HG02938 (cell line): ENCODE results near the gene CHP1.
"Not testable (repeated sequence)": the region's sequence is repeated elsewhere in the genome, so short reads cannot be mapped to it uniquely, and the experiment has no call there.

ENCODE experiments used
- ATAC-seq: cut with Tn5 transposase; IDR thresholded peaks from one replicate; pipeline ENCODE4 v1.9.1; 2021; ENCODE audit warnings: mild to moderate bottlenecking, moderate library complexity; ENCODE audit not compliant: unreplicated experiment

The CHP1 gene

DNA sequence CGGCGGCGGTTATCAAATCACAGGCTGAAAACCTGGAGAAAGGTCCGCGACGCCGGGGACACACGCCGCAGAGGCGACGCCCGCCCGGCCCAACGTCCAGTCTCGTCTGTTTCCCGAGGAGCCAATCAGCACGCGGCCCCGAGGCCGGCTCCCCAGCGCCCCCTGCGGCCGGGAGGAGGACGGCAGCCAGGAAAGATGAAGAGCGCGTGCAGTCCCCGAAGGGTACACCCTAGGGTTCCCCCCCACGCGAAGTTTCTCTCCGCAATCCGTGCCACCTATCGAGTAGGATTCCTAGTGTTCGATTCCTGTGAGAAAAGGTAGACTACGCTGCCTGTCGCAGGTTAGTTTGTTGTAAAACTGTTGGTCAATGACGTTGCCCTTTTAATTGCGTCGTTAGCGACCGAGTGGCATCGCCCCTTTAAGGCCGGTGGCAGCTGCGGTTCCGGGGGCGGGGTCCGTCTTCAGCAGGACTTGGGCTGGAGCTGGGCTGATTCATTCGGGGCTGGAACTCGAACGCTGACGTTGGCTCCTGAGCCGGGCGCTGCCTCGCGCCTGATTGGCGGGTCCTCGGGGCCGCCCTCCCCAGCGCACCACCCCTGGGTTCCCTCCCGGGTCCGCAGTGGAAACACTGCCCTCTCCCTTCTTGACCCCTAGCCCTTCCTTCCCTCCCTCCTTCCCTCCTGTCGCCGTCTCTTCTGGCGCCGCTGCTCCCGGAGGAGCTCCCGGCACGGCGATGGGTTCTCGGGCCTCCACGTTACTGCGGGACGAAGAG lies at the start of gene CHP1, which contains the start of gene EXD1:
CHP1 (plus strand) TSS at position 619 of the 772 bp plus-strand sequence; CDS start at position 734, 115 bp downstream.
EXD1 (minus strand) TSS at position 108 of the 772 bp plus-strand sequence. CDS start 4,182 bp downstream, outside the sequence.
- ATAC-seq: peak; percentile 93

DNA sequence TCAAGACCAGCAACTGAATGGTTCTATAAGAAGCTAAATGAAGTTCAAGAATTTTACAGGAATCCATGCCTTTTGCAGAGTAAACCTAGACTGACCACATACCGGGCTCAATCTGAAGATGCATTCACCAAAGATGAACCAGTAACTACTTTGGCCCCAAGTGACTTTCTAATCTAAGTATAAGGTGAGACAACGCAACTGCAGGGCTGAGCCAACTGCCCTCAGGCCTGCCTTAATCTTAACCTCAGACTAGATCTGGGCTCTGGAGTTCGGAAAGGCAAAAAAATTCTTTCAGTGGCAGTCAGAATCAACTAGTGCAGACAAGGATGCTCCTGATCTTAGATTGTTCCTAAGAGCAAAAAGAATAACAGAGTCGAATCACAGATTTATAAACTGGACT lies 48.8 kb upstream of the CHP1 start:
- ATAC-seq: no peak

DNA sequence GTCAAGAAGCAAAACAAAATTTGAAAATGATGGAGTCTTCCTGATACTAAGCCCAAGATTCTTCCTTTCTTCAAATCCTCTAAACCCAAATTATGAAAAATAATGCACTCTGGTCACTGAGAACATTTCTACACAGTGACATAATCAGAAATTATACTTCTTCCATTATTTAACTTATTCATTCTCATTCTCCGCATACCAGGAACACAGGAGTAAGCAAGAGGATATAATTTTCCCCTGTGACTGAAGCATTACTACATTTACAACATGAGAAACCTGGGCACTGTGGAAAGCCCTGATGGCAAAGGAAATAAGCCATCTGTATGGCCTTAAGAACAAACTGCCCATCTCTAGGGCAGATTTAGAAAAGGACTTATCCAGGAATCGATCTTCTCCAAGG lies 47.5 kb upstream of the CHP1 start:
- ATAC-seq: no peak

DNA sequence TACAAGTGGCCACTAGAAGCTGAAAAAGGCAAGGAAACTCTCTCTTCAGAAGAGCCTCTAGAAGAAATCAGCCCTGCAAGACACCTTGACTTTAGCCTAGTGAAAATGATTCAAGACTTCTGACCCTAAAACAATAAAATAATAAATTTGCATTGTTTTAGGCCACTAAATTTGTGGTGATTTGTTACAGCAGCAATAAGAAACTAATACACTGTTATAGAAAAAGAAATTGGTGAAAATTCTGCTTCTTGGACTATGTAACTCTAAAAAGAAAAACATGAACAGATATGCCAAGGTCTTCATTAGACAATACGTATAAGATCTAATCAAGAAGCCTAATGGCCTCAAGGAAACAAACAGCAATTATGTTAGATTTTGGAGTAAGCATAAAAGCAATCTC lies 36.6 kb upstream of the CHP1 start:
- ATAC-seq: no peak

DNA sequence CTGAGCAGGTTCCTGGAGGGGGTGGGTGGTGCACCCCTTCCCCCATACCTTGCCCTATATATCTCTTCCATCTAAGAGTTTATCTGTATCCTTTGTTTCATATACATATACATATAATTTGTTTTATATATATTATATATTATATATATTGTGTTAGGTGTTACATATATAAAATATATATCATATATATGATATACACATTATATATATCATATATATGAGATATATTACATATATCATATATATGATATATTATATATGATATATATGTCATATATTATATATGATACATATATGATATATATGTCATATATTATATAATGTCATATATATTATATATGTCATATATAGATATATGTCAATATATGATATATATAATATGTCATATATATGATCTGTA lies 31.6 kb upstream of the CHP1 start:
- ATAC-seq: no peak

DNA sequence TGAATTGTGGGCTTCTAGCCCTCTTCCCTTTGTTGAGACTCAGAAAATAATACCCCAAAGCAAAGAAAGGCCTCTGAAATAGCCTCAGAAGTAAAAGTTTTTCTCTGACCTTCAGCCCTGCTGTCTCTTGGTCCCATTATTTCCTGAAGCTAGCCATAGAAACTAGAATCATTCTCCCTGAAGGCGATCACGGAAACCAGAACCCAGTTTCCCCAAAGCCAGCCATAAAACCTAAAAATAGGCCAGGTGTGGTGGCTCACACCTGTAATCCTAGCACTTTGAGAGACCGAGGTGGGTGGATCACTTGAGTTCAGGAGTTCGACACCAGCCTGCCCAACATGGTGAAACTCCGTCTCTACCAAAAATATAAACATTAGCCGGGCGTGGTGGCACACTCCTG lies 27.7 kb upstream of the CHP1 start:
- ATAC-seq: no peak

DNA sequence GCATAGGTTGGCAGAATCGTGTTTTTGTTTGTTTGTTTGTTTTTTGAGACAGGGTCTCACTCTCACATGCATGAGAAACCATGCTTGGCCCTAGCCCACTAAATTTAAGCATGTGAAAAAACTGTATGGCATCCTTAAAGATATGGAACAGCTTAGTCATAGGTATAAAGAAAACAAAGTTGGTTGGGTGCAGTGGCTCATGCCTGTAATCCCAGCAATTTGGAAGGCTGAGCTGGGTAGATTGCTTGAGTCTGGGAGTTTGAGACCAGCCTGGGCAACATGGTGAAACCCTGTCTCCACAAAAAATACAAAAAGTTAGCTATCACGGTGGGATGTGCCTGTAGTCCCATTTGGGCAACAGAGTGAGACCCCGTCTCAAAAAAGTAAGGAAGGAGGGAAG lies 25.8 kb upstream of the CHP1 start:
- ATAC-seq: no peak

DNA sequence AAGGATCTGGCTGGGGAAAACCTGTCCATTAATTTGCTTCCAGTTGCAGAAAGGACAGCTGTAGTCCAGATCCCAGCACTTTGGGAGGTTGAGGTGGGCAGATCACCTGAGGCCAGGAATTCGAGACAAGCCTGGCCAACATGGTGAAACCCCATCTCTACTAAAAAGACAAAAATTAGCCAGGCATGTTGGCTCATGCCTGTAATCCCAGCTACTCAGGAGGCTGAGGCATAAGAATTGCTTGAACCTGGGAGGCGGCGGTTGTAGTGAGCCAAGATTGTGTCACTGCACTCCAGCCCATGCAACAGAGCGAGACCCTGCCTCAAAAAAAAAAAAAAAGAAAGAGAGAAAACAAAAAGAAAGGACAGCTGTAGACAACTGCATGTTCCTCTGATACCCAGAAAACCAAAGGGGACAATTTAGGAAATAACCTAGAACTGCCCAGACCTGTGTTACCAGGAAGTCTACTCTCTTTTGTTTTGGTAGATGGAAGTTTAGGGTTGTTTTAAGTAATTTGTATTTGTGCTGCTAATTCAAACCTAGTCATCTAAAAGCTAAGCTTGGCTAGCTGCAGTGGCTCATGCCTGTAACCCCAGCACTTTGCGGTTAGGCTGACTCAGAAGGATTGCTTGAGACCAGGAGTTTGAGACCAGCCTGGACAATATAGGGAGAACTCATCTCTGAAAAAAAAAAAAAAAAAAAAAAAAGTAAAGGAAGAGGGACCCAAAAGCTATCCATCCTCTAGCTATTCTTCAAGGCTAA lies 23.2 kb upstream of the CHP1 start:
- no peak for ATAC-seq

DNA sequence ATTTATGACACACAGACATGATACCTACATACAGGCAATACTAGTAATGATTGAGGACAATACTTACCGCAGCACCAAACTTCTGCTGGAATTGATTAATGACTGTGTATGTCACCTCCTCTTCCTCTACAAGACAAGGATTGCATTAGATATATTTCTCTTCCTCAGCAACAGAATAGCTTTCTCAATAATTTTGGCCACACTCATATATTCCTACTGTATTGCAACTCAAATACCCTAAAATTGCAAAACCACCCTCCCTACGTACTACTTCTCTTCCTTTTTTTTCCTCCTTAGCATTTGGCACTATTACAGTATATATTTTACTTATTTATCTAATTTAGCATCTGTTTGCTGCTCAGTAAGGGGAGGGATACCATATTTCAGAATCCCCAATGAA lies 15.4 kb upstream of the CHP1 start:
- no peak for ATAC-seq

DNA sequence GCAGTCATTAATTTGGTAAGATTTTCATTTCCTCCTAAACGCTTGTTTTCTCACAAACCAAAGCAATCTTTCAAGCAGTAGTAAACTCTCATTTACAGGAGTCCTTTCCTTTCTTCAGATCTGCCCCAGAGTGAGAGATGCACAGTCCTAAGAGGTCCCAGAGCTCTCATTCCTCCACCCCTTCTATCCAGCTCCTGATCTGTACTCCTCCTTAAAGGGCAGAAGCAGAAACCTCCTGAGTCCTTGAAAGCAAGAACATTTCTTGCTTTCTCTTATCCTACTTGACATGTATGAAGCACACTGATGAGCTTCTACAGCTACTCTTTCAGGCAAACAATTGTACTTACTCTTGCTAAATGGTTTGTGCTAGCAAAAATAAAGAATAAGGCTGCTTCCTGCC lies 12.2 kb upstream of the CHP1 start:
- ATAC-seq: no peak

DNA sequence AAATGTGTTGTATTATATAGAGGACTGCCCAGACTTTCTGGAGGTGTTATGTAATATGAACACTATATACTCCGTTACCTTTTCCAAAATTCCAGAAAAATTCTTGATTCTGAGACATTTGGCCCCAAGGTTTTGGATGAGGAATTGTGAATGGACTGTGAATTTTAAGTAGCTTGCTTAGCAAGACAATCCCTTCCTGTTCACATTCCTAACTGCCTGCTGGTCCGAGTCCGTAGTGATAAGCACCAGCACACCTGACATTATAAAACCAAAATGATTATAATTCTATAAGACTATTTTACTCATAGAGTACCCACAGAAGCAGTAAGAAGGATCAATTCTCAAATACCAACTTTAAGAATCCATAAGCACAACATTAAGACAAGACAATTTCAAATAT lies 11.7 kb upstream of the CHP1 start:
- ATAC-seq: no peak

DNA sequence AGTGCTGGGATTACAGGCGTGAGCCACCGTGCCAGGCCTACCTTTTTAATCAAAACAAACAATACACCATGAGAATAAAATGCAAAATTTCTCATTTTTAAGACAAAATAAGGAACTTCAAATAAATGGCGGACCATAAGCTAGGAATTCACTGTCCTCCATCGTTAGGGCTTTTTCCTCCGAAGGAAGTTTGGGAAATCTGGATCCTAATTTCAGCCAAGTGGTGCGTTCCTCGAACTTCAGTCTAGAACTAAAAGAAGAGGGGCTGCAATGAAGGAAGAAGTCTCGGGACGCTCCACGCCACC lies 771 bp upstream of the CHP1 start:
- ATAC-seq: no peak

DNA sequence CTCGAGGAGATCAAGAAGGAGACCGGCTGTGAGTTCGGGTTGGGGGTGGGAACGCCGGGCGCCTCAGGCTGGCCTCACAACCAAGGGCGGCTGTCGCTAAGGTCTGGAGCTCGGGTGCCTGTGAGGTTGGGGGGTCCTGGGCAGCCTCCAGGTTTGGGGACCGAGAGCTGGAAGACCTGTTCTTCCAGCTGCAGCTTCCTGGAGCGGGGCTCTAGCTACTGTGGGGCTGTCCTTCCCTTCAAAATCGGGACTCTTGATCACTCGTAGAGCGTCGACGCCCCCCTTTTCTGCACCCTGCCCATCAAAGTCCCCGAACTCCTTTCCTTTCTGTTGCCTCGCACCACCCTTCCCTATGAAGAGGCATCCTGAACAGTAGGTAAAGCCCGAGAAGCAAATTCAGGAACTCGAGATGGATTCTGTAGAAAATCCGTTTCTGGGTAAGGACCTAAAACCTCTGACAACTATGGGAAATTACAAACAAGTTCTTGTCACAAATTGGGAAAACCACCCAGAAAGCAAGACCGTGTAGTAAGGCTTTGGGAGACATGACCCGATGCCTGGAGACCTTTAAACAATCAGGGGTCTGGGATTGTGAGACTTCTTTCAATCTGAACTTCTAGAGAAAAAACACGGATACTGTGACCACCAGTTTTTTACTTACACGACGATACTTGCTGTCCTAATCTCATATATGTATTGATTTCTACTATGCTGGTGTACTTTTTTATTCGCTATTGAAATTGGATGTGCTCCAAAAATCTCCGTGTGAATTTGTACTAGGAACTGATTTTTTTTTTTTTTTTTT lies 556 bp downstream of the CHP1 start:
- ATAC-seq: peak; percentile 35

DNA sequence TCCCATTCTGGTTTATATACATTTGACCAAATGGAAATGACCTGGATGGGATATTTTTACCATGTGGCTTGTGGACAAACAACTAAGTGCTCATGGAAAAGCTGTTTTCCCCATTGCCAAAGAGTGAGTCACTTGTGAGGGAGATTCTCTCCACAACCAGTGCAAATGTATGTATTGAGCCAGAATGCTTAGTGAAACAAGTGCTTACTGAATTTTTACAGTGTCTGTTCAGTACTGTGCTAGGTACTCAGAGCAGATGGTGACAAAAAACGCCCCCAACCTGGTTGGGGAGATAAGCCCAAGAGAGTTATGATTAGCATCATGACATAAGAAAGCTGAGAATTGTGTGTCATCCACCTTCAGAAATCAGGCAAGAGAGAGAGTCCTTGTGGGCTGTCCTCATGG lies 2.3 kb downstream of the CHP1 start:
- ATAC-seq: no peak

DNA sequence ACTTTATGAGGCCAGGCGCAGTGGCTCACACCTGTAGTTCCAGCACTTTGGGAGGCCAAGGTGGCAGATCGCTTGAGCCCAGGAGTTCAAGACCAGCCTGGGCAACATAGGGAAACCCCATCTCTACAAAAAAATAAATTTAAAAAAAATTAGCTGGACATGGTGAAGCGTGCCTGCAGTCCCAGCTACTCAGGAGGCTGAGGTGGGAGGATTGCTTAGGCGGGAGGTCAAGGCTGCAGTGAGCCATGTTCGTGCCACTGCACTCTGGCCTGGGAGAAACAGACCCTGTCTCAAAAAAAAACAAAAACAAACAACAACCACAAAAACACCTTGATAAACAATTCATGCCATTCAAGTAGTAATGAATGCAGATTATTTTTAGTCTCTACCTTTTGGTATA lies 4.2 kb downstream of the CHP1 start:
- ATAC-seq: not testable (repeated sequence)

DNA sequence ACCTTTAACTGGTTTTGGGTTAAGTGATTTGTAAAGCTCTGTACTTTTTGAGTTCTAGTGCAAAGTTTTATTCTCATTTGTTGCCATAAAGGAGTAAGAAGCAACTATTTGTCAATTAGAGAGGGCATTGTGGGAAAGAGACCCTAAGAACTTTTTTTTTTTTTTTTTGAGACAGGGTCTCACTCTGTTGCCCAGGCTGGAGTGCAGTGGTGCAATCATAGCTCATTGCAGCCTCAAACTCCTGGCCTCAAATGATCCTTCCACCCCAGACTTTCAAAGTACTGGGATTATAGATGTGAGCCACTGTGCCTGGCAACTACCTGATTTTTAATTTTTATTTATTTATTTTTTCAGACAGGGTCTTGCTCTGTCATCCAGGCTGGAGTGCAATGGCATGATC lies 4.9 kb downstream of the CHP1 start:
- no peak for ATAC-seq

DNA sequence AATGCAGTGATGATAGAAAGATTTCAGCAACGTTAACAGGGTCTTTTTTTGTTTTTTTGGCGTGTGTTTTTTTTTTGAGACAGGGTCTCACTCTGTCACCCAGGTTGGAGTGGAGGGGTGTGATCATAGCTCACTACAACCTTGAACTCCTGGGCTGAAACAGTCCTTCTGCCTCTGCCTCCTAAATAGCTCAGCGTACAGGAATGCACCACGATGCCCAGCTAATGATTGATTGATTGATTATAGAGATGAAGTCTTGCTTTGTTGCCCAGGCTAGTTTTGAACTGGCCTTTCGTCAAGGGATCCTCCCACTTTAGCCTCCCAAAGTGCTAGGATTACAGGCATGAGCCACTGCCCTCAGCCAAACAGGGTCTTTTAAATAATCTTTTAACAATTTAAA lies 7.0 kb downstream of the CHP1 start:
- no peak for ATAC-seq

DNA sequence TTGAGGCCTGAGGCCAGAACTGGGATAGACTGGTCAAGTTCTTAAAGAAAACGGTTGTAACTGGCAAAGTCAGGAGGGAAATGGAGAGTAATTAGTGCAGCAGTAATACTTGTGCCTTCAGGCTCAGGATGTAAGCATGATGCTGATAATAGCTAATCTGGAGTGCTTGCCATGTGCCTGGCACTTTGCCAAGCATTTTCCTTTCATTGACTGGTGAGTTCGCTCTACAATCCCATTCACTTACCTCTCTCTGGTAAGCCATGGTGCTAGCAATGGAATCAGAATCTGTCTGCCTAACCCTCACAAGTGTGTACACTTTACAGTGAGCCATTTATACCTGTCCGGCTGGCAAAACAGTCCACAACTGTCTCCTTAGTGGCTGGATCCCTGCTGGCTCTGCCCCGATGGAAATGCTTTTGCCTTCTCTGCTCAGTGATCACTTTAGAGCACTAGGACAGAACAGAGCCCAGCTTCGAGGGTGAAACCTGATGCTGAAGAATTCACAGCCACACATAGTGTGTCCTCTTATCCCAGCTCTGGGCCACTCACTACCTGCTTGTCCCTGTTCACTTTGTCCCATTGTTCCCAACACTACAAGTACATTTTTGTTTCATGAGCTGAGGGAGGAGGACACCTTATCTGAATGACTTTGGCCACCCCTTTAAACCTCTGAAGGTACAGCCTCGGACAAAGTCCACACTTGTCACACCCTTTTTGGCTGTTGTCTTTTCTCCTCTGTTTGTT lies 10.3 kb downstream of the CHP1 start:
- ATAC-seq: no peak

DNA sequence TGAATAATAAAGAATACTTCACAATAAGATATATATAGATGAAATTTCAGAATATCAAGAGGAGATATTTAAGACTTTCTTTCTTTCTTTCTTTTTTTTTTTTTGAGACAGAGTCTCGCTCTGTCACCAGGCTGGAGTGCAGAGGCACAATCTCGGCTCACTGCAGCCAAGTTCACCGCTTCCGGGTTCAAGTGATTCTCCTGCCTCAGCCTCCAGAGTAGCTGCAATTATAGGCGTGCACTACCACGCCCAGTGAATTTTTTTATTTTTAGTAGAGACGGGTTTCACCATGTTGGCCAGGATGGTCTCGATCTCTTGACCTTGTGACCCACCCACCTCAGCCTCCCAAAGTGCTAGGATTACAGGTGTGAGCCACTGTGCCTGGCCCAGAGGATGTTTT lies 19.7 kb downstream of the CHP1 start:
- ATAC-seq: not testable (repeated sequence)

DNA sequence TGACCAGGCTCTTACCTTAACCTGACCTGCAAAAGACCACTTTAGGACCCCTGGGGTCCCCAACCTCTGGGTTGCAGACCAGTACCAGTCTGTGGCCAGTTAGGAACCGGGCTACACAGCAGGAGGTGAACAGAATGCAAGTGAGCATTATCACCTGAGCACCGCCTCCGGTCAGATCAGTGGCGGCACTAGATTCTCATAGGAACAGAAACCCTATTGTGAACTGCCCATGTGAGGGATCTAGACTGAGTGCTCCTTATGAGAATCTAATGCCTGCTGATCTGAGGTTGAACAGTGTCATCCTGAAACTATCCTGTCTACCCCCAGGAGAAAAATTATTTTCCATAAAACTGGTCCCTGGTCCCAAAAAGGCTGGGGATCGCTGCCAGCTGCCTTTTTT lies 20.3 kb downstream of the CHP1 start:
- no peak for ATAC-seq

DNA sequence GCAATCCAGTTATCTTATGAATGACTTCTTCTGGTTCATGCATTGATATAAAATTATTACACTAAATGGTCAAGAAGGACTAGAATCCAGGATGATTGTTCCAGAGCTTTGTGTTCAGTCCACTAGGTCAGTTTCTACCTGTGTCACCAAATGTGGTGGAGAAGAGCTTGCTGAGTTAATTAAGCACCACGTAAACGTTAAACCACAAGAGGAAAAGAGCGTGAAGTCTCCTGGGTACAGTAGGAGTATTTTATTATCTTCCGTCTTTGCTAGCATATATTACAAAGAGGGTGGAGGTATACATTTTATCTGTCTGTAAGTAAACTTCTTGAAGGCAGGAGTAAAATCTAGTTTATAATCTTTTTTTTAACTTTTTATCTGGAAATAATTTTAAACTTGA lies 23.5 kb downstream of the CHP1 start:
- ATAC-seq: no peak
